CD4-positive, alpha-beta T cell (primary cell): ENCODE data around the gene GNG3. TPM values are rescaled to one million over a fixed set of nuclear protein-coding genes. Genes with fewer than 3 reads are reported as not detected.

Experiments
- ATAC-seq: fragments of 200-7000 bp; cut with Tn5 transposase; one replicate; pipeline ENCODE4 v1.10.0; 2022; ENCODE audit warnings: mild to moderate bottlenecking; ENCODE audit not compliant: poor library complexity
- CTCF ChIA-PET: fragments of 350-600 bp; sonication (Branson Sonifier 250); formaldehyde crosslinking; loops from one replicate; lab custom pipeline; 2021; ENCODE audit warnings: antibody characterized with exemption, inconsistent platforms; lab: Charles Lee
- POLR2A ChIA-PET: fragments of 350-600 bp; sonication (Branson Sonifier 250); formaldehyde crosslinking; loops from one replicate; lab custom pipeline; 2021; ENCODE audit warnings: antibody characterized with exemption, inconsistent platforms; lab: Charles Lee
- DNase-seq, 14 experiments: peaks; one replicate each; pipeline ENCODE4 v3.0.0-alpha.2; 2013 to 2020; ENCODE audit warnings: mixed read lengths in 2 of 14
- H3K27ac ChIP-seq, 2 donors: one replicate each; pipeline versions ENCODE4 v1.5.1 to v1.7.0; 2013; ENCODE audit warnings: low read length in 2 of 2, low read depth in 1 of 2, mild to moderate bottlenecking in 1 of 2
- H3K27me3 ChIP-seq, 2 experiments: 1 replicate in 1 of 2; 2 replicates in 1 of 2; pipeline versions ENCODE4 v1.6.1 to v1.7.0; 2013; ENCODE audit warnings: low read length in 2 of 2, control low read depth in 1 of 2, mild to moderate bottlenecking in 1 of 2, moderate library complexity in 1 of 2; ENCODE audit not compliant: insufficient read depth in 2 of 2, control insufficient read depth in 1 of 2
- H3K36me3 ChIP-seq: one replicate; pipeline ENCODE4 v1.6.1; 2013; ENCODE audit warnings: low read length, control low read depth; ENCODE audit not compliant: insufficient read depth
- H3K4me1 ChIP-seq: one replicate; pipeline ENCODE4 v1.6.1; 2013; ENCODE audit warnings: low read length, control low read depth; ENCODE audit not compliant: insufficient read depth
- H3K4me3 ChIP-seq: one replicate; pipeline ENCODE4 v1.5.1; 2013; ENCODE audit warnings: mild to moderate bottlenecking, low read length, moderate library complexity
- H3K9me3 ChIP-seq, 2 experiments: 1 replicate in 1 of 2; 2 replicates in 1 of 2; pipeline versions ENCODE4 v1.6.1 to v1.7.0; 2013; ENCODE audit warnings: low read length in 2 of 2, mild to moderate bottlenecking in 2 of 2, control low read depth in 1 of 2, moderate library complexity in 1 of 2; ENCODE audit not compliant: control insufficient read depth in 1 of 2, insufficient read depth in 1 of 2
- H3K27ac Mint-ChIP-seq: one replicate; pipeline ENCODE4 v1.8.0; 2020; ENCODE audit warnings: mixed read lengths
- H3K27me3 Mint-ChIP-seq: one replicate; pipeline ENCODE4 v1.8.0; 2021; ENCODE audit warnings: mixed read lengths
- H3K36me3 Mint-ChIP-seq: one replicate; pipeline ENCODE4 v1.8.0; 2021; ENCODE audit warnings: low read depth, mixed read lengths
- H3K4me1 Mint-ChIP-seq: one replicate; pipeline ENCODE4 v1.8.0; 2021; ENCODE audit warnings: low read depth, mixed read lengths
- H3K4me3 Mint-ChIP-seq: one replicate; pipeline ENCODE4 v1.8.0; 2020; ENCODE audit warnings: mild to moderate bottlenecking, mixed read lengths
- H3K9me3 Mint-ChIP-seq: one replicate; pipeline ENCODE4 v1.8.0; 2020; ENCODE audit warnings: mixed read lengths
- intact Hi-C, 2 experiments: fragments of 100-400 bp; cut with DNase I in 1 of 2; cut with micrococcal nuclease in 1 of 2; formaldehyde crosslinking; loops; one replicate each; pipeline versions ENCODE4 v1.15.1 to v1.9.0; 2023 to 2025; cut with DNase I, micrococcal nuclease
- total RNA-seq, 174 experiments: library from RNA in 2 of 174; stranded (reverse) in 2 of 174; gene quantifications; one replicate each; pipeline ENCODE4 v1.2.3 and lab custom pipeline; 2021 to 2026
- TF ChIP-seq, protein P1 (sequence below): fragments of 200-600 bp; IDR thresholded peaks from one replicate; pipeline ENCODE4 v1.8.0; 2022; ENCODE audit warnings: antibody characterized with exemption, mild to moderate bottlenecking

The GNG3 gene
- total RNA-seq, 2 experiments from 2014 or later, result not detected

- peak overlapping the region; percentile 65 to 84 for H3K27ac ChIP-seq
- Mint-ChIP-seq H3K27ac (peak overlapping the region; percentile 92), H3K9me3 (no peaks in the 10 kb centered on the region), H3K36me3 (peaks cover 35% of the 10 kb centered on the region), H3K4me1 (peaks cover 42% of the 10 kb centered on the region), H3K4me3 (peak overlapping the region; percentile 86), H3K27me3 (no peaks in the 10 kb centered on the region)
- no peaks in the 10 kb centered on the region for H3K27me3 ChIP-seq
- peaks cover 49% of the 10 kb centered on the region for H3K4me1 ChIP-seq
- peak; percentile 90 to 97 (median 94) for DNase-seq
- H3K9me3 ChIP-seq, result no peaks in the 10 kb centered on the region
- ChIA-PET CTCF (interaction anchor here (0.6 to 1.7 kb wide), 6 partner anchors 11 to 281 kb away, joined by 3 to 6 read pairs (median 4); no protein-coding TSS in a partner anchor), POLR2A (interaction anchor here (0.7 to 9.9 kb wide), 22 partner anchors 9 to 176 kb away, joined by 3 to 165 read pairs (median 5); partner anchors contain the start of genes C11orf98, CSKMT, EEF1G and HNRNPUL2)
- intact Hi-C loops, result loop anchor here (1.0 to 5.0 kb wide), 4 partner anchors 34 to 151 kb away; partner anchors contain the start of genes LBHD1 (in 2 of the 2), TUT1 (in 2 of the 2) and UQCC3 (in 2 of the 2)
- TF ChIP-seq, protein P1, sequence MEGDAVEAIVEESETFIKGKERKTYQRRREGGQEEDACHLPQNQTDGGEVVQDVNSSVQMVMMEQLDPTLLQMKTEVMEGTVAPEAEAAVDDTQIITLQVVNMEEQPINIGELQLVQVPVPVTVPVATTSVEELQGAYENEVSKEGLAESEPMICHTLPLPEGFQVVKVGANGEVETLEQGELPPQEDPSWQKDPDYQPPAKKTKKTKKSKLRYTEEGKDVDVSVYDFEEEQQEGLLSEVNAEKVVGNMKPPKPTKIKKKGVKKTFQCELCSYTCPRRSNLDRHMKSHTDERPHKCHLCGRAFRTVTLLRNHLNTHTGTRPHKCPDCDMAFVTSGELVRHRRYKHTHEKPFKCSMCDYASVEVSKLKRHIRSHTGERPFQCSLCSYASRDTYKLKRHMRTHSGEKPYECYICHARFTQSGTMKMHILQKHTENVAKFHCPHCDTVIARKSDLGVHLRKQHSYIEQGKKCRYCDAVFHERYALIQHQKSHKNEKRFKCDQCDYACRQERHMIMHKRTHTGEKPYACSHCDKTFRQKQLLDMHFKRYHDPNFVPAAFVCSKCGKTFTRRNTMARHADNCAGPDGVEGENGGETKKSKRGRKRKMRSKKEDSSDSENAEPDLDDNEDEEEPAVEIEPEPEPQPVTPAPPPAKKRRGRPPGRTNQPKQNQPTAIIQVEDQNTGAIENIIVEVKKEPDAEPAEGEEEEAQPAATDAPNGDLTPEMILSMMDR, result no peak
- peaks cover 5% of the 10 kb centered on the region for H3K36me3 ChIP-seq
- ATAC-seq, result peak; percentile 62
- peak overlapping the region; percentile 79 for H3K4me3 ChIP-seq
Observed at GRCh38 chr11:62705880-62706849, 1.3 kb upstream of the GNG3 start.

- H3K4me3 Mint-ChIP-seq, result peak overlapping the region; percentile 86
- Histone ChIP-seq H3K4me1 (peaks cover 49% of the 10 kb centered on the region), H3K36me3 (peaks cover 12% of the 10 kb centered on the region), H3K9me3 (no peaks in the 10 kb centered on the region), H3K27ac (no peak overlapping the region), H3K4me3 (peak overlapping the region; percentile 79), H3K27me3 (no peaks in the 10 kb centered on the region)
- ChIA-PET CTCF (interaction anchor here (1.1 to 1.7 kb wide), 3 partner anchors 12 to 282 kb away, joined by 4 to 6 read pairs (median 6); no protein-coding TSS in a partner anchor), POLR2A (interaction anchor here (0.6 to 9.9 kb wide), 18 partner anchors 9 to 175 kb away, joined by 3 to 165 read pairs (median 6); partner anchors contain the start of genes C11orf98, CSKMT, HNRNPUL2 and INTS5)
- no peaks in the 10 kb centered on the region for H3K27me3 Mint-ChIP-seq
- H3K9me3 Mint-ChIP-seq, result no peaks in the 10 kb centered on the region
- DNase-seq (no peak), ATAC-seq (no peak)
- peaks cover 42% of the 10 kb centered on the region for H3K4me1 Mint-ChIP-seq
- intact Hi-C loops, result loop anchor here (1.0 to 5.0 kb wide), 4 partner anchors 35 to 150 kb away; partner anchors contain the start of genes LBHD1 (in 2 of the 2), TUT1 (in 2 of the 2) and UQCC3 (in 2 of the 2)
- TF ChIP-seq, protein P1, result no peak
- peaks cover 33% of the 10 kb centered on the region for H3K36me3 Mint-ChIP-seq
- H3K27ac Mint-ChIP-seq, result peak overlapping the region; percentile 92
Observed at GRCh38 chr11:62706850-62707247, 627 bp upstream of the GNG3 start.

DNA sequence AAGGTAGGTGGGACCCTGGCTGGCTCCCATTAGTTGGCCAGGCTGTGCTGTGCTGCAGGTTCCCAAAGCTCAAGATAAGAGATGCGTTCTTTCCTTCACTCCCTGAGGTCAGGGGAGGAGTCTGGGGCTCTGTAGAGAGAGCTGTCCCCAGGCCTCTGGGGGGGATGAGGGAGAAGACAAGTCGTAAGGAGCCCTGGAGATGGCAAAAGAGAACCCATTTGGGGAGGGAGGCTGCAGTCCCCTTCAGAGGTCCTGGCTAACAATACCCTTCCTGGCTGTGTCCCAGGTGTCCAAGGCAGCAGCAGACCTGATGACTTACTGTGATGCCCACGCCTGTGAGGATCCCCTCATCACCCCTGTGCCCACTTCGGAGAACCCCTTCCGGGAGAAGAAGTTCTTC lies 916 bp downstream of the GNG3 start:
- H3K27ac Mint-ChIP-seq, result peak overlapping the region; percentile 92
- H3K36me3 Mint-ChIP-seq, result peaks cover 42% of the 10 kb centered on the region
- peaks cover 26% of the 10 kb centered on the region for H3K36me3 ChIP-seq
- H3K4me1 Mint-ChIP-seq, result peaks cover 55% of the 10 kb centered on the region
- ChIA-PET POLR2A (interaction anchor here (0.7 to 9.9 kb wide), 26 partner anchors 12 to 173 kb away, joined by 3 to 165 read pairs (median 13); partner anchors contain the start of genes B3GAT3, C11orf98, CSKMT and EEF1G), CTCF (interaction anchor here (1.1 to 1.5 kb wide), 3 partner anchors 28 to 284 kb away, joined by 3 to 7 read pairs (median 6); partner anchors contain the start of gene TMEM179B)
- no peaks in the 10 kb centered on the region for H3K9me3 Mint-ChIP-seq
- TF ChIP-seq, protein P1, result no peak
- H3K27me3 Mint-ChIP-seq, result no peaks in the 10 kb centered on the region
- peak overlapping the region; percentile 85 to 94 for H3K27ac ChIP-seq
- DNase-seq (peak in 3 of 14 experiments; percentile 8 to 45 (median 19)), ATAC-seq (no peak)
- peaks cover 54% of the 10 kb centered on the region for H3K4me1 ChIP-seq
- intact Hi-C loops, result loop anchor here (2.0 to 5.0 kb wide), 4 partner anchors 36 to 149 kb away; partner anchors contain the start of genes LBHD1 (in 2 of the 2), UQCC3 (in 2 of the 2), GANAB (in 1 of the 2) and TUT1 (in 1 of the 2)
- H3K27me3 ChIP-seq, result no peaks in the 10 kb centered on the region
- H3K4me3 Mint-ChIP-seq, result peak overlapping the region; percentile 88
- no peaks in the 10 kb centered on the region for H3K9me3 ChIP-seq
- H3K4me3 ChIP-seq, result peak overlapping the region; percentile 85
